Caco-2 (cell line): ENCODE results near the gene NCKAP5. TPM values are rescaled to one million over a fixed set of nuclear protein-coding genes. Genes with fewer than 3 reads are reported as not detected.

Source experiments
- BruUV-seq: library from RNA; stranded (reverse); fragments of 400-500 nt; replicated peaks from 2 replicates; lab custom pipeline; 2021; lab: Mats Ljungman, UMichigan
- CTCF ChIA-PET: fragments of 300-600 bp; sonication (Branson Sonifier 250); formaldehyde crosslinking; loops from one replicate; lab custom pipeline; 2022; ENCODE audit warnings: antibody characterized with exemption; lab: Charles Lee
- POLR2A ChIA-PET: fragments of 300-600 bp; sonication (Branson Sonifier 250); formaldehyde crosslinking; loops from one replicate; lab custom pipeline; 2022; ENCODE audit warnings: antibody characterized with exemption; lab: Charles Lee
- DNase-seq, 2 experiments: peaks; one replicate each; pipeline versions ENCODE4 v3.0.0 to v3.0.0-alpha.2; 2020 to 2022
- H3K27me3 ChIP-seq: replicated peaks from 2 replicates; pipeline ENCODE4 v1.6.0; 2011; ENCODE audit warnings: low read length; ENCODE audit not compliant: control insufficient read depth, insufficient read depth
- H3K36me3 ChIP-seq: 2 replicates; pipeline ENCODE4 v1.5.1; 2011; ENCODE audit warnings: low read length; ENCODE audit not compliant: control insufficient read depth, insufficient read depth
- H3K4me1 ChIP-seq: fragments of 250-450 bp; sonication (Bioruptor Pico); 2 replicates; pipeline ENCODE4 v1.5.1; 2020; ENCODE audit warnings: mild to moderate bottlenecking
- H3K4me3 ChIP-seq: 2 replicates; pipeline ENCODE4 v1.5.1; 2011; ENCODE audit warnings: low read depth, mild to moderate bottlenecking, control low read depth, low read length
- H3K9me3 ChIP-seq: fragments of 250-450 bp; sonication (Bioruptor Pico); 2 replicates; pipeline ENCODE4 v1.5.1; 2020; ENCODE audit warnings: mild to moderate bottlenecking, moderate library complexity
- H3K27ac Mint-ChIP-seq: one replicate; pipeline ENCODE4 v1.8.0; 2022; ENCODE audit warnings: mixed read lengths; ENCODE audit not compliant: unreplicated experiment
- H3K27me3 Mint-ChIP-seq: one replicate; pipeline ENCODE4 v1.8.0; 2022; ENCODE audit warnings: mixed read lengths; ENCODE audit not compliant: insufficient read depth, unreplicated experiment
- H3K36me3 Mint-ChIP-seq: one replicate; pipeline ENCODE4 v1.8.0; 2022; ENCODE audit warnings: mild to moderate bottlenecking, mixed read lengths; ENCODE audit not compliant: insufficient read depth, unreplicated experiment
- H3K4me1 Mint-ChIP-seq: one replicate; pipeline ENCODE4 v1.8.0; 2022; ENCODE audit warnings: low read depth, mixed read lengths; ENCODE audit not compliant: unreplicated experiment
- H3K4me3 Mint-ChIP-seq: one replicate; pipeline ENCODE4 v1.8.0; 2022; ENCODE audit warnings: mild to moderate bottlenecking, moderate library complexity, mixed read lengths; ENCODE audit not compliant: unreplicated experiment
- H3K9me3 Mint-ChIP-seq: one replicate; pipeline ENCODE4 v1.8.0; 2022; ENCODE audit warnings: mixed read lengths; ENCODE audit not compliant: unreplicated experiment
- CTCF ChIP-seq, 2 experiments: fragments of 200-600 bp in 1 of 2; IDR thresholded peaks; 1 replicate in 1 of 2; 2 replicates in 1 of 2; pipeline versions ENCODE4 v1.5.1 to v1.8.0; 2011 to 2022; ENCODE audit warnings: antibody characterized with exemption in 1 of 2, control low read depth in 1 of 2, inconsistent platforms in 1 of 2, low read depth in 1 of 2, low read length in 1 of 2, mild to moderate bottlenecking in 1 of 2, moderate library complexity in 1 of 2; ENCODE audit not compliant: insufficient read depth in 1 of 2, severe bottlenecking in 1 of 2, unreplicated experiment in 1 of 2
- intact Hi-C: fragments of 100-400 bp; cut with micrococcal nuclease; formaldehyde crosslinking; loops from one replicate; pipeline ENCODE4 v1.10.0; 2022; ENCODE audit not compliant: unreplicated experiment
- total RNA-seq: library from RNA; stranded (reverse); gene quantifications from 2 replicates; pipeline ENCODE4 v1.2.3, GENCODE V29; 2022

The NCKAP5 gene
- total RNA-seq, 1 experiment from 2014 or later: 3.8 TPM

- POLR2A ChIA-PET: no interaction called here
- CTCF ChIA-PET: no interaction called here
- Mint-ChIP-seq H3K9me3 (no peaks in the 10 kb centered on the region), H3K4me3 (no peak overlapping the region), H3K27ac (no peak overlapping the region), H3K4me1 (peaks cover 4% of the 10 kb centered on the region), H3K36me3 (no peaks in the 10 kb centered on the region), H3K27me3 (no peaks in the 10 kb centered on the region)
- Histone ChIP-seq H3K27me3 (no peaks in the 10 kb centered on the region), H3K4me3 (no peak overlapping the region), H3K9me3 (no peaks in the 10 kb centered on the region), H3K36me3 (no peaks in the 10 kb centered on the region), H3K4me1 (peaks cover 3% of the 10 kb centered on the region; the same call in 1 of the 2 replicates)
- no peak for DNase-seq
- intact Hi-C loops: no loop called here
- no peak for TF ChIP-seq CTCF (IDR thresholded peaks at IDR 0.05; ENCODE audit: insufficient read depth in 1 of 2, low read depth in 1 of 2, low read length in 1 of 2, severe bottlenecking in 1 of 2, unreplicated experiment in 1 of 2)
- no TSS peak for BruUV-seq
Observed at GRCh38 chr2:132751836-132752235, 816.4 kb downstream of the NCKAP5 start.

GRCh38 chr2:132750606-132751005 is 817.7 kb downstream of the NCKAP5 start:
- no TSS peak for BruUV-seq
- DNase-seq: no peak
- POLR2A ChIA-PET: no interaction called here
- no peaks in the 10 kb centered on the region for H3K4me1 ChIP-seq
- Mint-ChIP-seq H3K4me3 (no peak overlapping the region), H3K27me3 (no peaks in the 10 kb centered on the region), H3K4me1 (no peaks in the 10 kb centered on the region), H3K36me3 (no peaks in the 10 kb centered on the region), H3K9me3 (no peaks in the 10 kb centered on the region), H3K27ac (no peak overlapping the region)
- no peak for TF ChIP-seq CTCF (IDR thresholded peaks at IDR 0.05; ENCODE audit: insufficient read depth in 1 of 2, low read depth in 1 of 2, low read length in 1 of 2, severe bottlenecking in 1 of 2, unreplicated experiment in 1 of 2)
- intact Hi-C loops: no loop called here
- H3K4me3 ChIP-seq: no peak overlapping the region
- no peaks in the 10 kb centered on the region for H3K27me3 ChIP-seq
- no peaks in the 10 kb centered on the region for H3K9me3 ChIP-seq
- CTCF ChIA-PET: no interaction called here
- H3K36me3 ChIP-seq: no peaks in the 10 kb centered on the region

- Mint-ChIP-seq H3K9me3 (no peaks in the 10 kb centered on the region), H3K27me3 (no peaks in the 10 kb centered on the region), H3K4me3 (no peak overlapping the region), H3K36me3 (no peaks in the 10 kb centered on the region), H3K27ac (no peak overlapping the region), H3K4me1 (no peaks in the 10 kb centered on the region)
- DNase-seq: no peak
- no peaks in the 10 kb centered on the region for H3K9me3 ChIP-seq
- BruUV-seq: no TSS peak
- H3K4me3 ChIP-seq: no peak overlapping the region
- CTCF ChIA-PET: no interaction called here
- TF ChIP-seq CTCF (IDR thresholded peaks at IDR 0.05; ENCODE audit: insufficient read depth in 1 of 2, low read depth in 1 of 2, low read length in 1 of 2, severe bottlenecking in 1 of 2, unreplicated experiment in 1 of 2): no peak
- no peaks in the 10 kb centered on the region for H3K36me3 ChIP-seq
- no peaks in the 10 kb centered on the region for H3K4me1 ChIP-seq
- no peaks in the 10 kb centered on the region for H3K27me3 ChIP-seq
- POLR2A ChIA-PET: no interaction called here
- intact Hi-C loops: no loop called here
Observed at GRCh38 chr2:132747046-132747445, 821.2 kb downstream of the NCKAP5 start.
